Measurements from ENCODE around the gene RASAL1. TPM values are rescaled to one million over a fixed set of nuclear protein-coding genes. Genes with fewer than 3 reads are reported as not detected.
"Not testable (repeated sequence)": the region's sequence is repeated elsewhere in the genome, so short reads cannot be mapped to it uniquely, and the experiment has no call there.

Gene RASAL1
- total RNA-seq, 1 experiment from 2014 or later, result 85.9 TPM

- H3K36me3 Mint-ChIP-seq (ENCODE audit: insufficient read depth, unreplicated experiment), result peaks cover 39% of the 10 kb centered on the region
- BruUV-seq (replicated peaks), result no TSS peak
- CTCF ChIA-PET, result no interaction called here
Measured at GRCh38 chr12:113127791-113128199, 7.8 kb downstream of the RASAL1 start.

GRCh38 chr12:113120670-113121370 is 14.7 kb downstream of the RASAL1 start:
- Mint-ChIP-seq H3K27me3 (ENCODE audit: unreplicated experiment) (no peaks in the 10 kb centered on the region), H3K4me3 (ENCODE audit: low read depth, unreplicated experiment) (no peak overlapping the region), H3K27ac (ENCODE audit: unreplicated experiment) (peak overlapping the region; percentile 23), H3K36me3 (ENCODE audit: insufficient read depth, unreplicated experiment) (peaks cover 62% of the 10 kb centered on the region), H3K4me1 (ENCODE audit: low read depth, unreplicated experiment) (no peaks in the 10 kb centered on the region), H3K9me3 (ENCODE audit: low read depth, unreplicated experiment) (no peaks in the 10 kb centered on the region)
- TF ChIP-seq, protein P1, sequence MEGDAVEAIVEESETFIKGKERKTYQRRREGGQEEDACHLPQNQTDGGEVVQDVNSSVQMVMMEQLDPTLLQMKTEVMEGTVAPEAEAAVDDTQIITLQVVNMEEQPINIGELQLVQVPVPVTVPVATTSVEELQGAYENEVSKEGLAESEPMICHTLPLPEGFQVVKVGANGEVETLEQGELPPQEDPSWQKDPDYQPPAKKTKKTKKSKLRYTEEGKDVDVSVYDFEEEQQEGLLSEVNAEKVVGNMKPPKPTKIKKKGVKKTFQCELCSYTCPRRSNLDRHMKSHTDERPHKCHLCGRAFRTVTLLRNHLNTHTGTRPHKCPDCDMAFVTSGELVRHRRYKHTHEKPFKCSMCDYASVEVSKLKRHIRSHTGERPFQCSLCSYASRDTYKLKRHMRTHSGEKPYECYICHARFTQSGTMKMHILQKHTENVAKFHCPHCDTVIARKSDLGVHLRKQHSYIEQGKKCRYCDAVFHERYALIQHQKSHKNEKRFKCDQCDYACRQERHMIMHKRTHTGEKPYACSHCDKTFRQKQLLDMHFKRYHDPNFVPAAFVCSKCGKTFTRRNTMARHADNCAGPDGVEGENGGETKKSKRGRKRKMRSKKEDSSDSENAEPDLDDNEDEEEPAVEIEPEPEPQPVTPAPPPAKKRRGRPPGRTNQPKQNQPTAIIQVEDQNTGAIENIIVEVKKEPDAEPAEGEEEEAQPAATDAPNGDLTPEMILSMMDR (IDR thresholded peaks at IDR 0.05; ENCODE audit: unreplicated experiment), result no peak
- no TSS peak for BruUV-seq (replicated peaks)
- intact Hi-C loops (cut with micrococcal nuclease; ENCODE audit: unreplicated experiment), result no loop called here
- CTCF ChIA-PET, result interaction anchor here (1.0 to 1.2 kb wide), 2 partner anchors 10 to 54 kb away, joined by 3 to 4 read pairs; no protein-coding TSS in a partner anchor
- no peak for DNase-seq

More at GRCh38 chr12:113127791-113128199, 7.8 kb downstream of the RASAL1 start:
- DNase-seq, result no peak
- Mint-ChIP-seq H3K27ac (ENCODE audit: unreplicated experiment) (no peak overlapping the region), H3K27me3 (ENCODE audit: unreplicated experiment) (no peaks in the 10 kb centered on the region), H3K4me1 (ENCODE audit: low read depth, unreplicated experiment) (peaks cover 49% of the 10 kb centered on the region), H3K4me3 (ENCODE audit: low read depth, unreplicated experiment) (no peak overlapping the region), H3K9me3 (ENCODE audit: low read depth, unreplicated experiment) (no peaks in the 10 kb centered on the region)
- intact Hi-C loops (cut with micrococcal nuclease; ENCODE audit: unreplicated experiment), result no loop called here
- TF ChIP-seq, protein P1 (IDR thresholded peaks at IDR 0.05; ENCODE audit: unreplicated experiment), result no peak

DNA sequence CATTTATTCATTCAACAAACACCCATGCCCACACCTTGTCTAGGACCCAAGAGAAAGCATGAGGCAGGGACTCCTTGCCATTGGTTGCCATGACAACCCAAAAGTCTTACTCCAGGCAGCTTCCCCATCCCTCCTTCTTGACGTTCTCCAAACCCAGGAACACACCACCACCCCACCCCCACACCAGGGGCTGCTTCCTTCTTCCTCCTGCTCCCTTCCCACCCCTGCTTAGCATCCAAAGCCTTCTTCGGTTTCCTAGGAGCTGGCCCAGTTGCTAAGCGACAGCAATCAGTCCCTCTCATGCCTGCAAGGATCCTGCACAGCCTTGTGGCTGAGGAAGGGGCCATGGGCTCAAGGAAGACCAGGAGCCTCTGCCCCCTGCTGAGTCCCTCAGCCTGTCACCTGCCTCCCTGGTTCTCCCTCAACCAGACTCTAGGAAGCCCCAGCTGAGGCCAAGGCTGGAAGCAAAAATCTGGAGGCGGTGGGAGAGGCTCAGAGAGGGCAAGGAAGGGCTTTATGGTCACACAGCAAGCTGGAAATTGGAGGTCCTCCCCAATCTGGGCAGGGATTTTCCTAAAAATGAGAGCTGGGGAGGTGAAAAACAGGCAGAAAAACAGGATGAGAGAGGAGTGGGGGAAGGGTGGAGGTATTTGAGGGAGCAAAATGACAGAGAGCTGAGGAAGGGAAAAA is 15.4 kb downstream of the RASAL1 start:
- Mint-ChIP-seq H3K9me3 (ENCODE audit: low read depth, unreplicated experiment) (no peaks in the 10 kb centered on the region), H3K27ac (ENCODE audit: unreplicated experiment) (peak overlapping the region; percentile 23), H3K36me3 (ENCODE audit: insufficient read depth, unreplicated experiment) (peaks cover 58% of the 10 kb centered on the region), H3K27me3 (ENCODE audit: unreplicated experiment) (no peaks in the 10 kb centered on the region), H3K4me1 (ENCODE audit: low read depth, unreplicated experiment) (no peaks in the 10 kb centered on the region), H3K4me3 (ENCODE audit: low read depth, unreplicated experiment) (no peak overlapping the region)
- CTCF ChIA-PET, result interaction anchor here (1.0 to 1.2 kb wide), 2 partner anchors 11 to 54 kb away, joined by 3 to 4 read pairs; no protein-coding TSS in a partner anchor
- DNase-seq, result no peak
- no TSS peak for BruUV-seq (replicated peaks)
- intact Hi-C loops (cut with micrococcal nuclease; ENCODE audit: unreplicated experiment), result no loop called here
- TF ChIP-seq, protein P1 (IDR thresholded peaks at IDR 0.05; ENCODE audit: unreplicated experiment), result no peak

DNA sequence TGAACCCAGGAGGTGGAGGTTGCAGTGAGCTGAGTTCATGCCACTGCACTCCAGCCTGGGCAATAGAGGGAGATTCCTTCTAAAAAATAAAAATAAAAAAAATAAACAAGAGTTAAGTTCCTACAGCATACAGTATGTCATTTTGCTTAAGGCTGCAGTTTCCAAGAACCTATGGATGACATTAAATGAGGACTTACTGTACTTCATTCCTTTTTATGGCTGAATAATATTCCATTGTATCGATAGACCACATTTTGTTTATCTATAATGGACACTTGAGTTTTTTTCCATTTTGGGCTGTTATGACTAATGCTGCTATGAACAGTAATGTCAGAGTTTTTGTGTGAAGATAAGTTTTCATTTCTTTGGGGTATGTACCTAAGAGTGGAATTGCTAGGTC is 17.4 kb downstream of the RASAL1 start:
- no peak overlapping the region for H3K27ac Mint-ChIP-seq (ENCODE audit: unreplicated experiment)
- DNase-seq, result no peak
- TF ChIP-seq, protein P1 (IDR thresholded peaks at IDR 0.05; ENCODE audit: unreplicated experiment), result no peak
- H3K27me3 Mint-ChIP-seq (ENCODE audit: unreplicated experiment), result no peaks in the 10 kb centered on the region
- intact Hi-C loops (cut with micrococcal nuclease; ENCODE audit: unreplicated experiment), result no loop called here
- CTCF ChIA-PET, result no interaction called here
- peaks cover 69% of the 10 kb centered on the region for H3K36me3 Mint-ChIP-seq (ENCODE audit: insufficient read depth, unreplicated experiment)
- no peak overlapping the region for H3K4me3 Mint-ChIP-seq (ENCODE audit: low read depth, unreplicated experiment)
- no TSS peak for BruUV-seq (replicated peaks)
- no peaks in the 10 kb centered on the region for H3K4me1 Mint-ChIP-seq (ENCODE audit: low read depth, unreplicated experiment)
- no peaks in the 10 kb centered on the region for H3K9me3 Mint-ChIP-seq (ENCODE audit: low read depth, unreplicated experiment)

DNA sequence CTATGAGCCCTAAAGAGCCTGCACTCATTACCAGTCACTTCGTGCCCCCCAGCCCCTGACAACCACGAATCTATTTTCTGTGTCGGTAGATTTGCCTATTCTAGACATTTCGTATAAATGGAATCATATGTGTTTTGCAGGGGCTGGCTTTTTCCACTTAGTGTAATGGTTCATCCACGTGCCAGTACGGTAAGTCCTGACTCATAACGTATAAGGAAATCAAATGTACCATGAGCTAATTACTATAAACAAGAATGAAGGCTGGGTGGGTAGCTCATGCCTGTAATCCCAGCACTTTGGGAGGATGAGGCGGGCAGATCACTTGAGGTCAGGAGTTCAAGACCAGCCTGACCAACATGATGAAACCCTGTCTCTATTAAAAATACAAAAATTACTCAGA is 17.9 kb downstream of the RASAL1 start:
- H3K4me1 Mint-ChIP-seq (ENCODE audit: low read depth, unreplicated experiment); intact Hi-C loops (cut with micrococcal nuclease; ENCODE audit: unreplicated experiment); BruUV-seq (replicated peaks); H3K4me3 Mint-ChIP-seq (ENCODE audit: low read depth, unreplicated experiment); H3K27ac Mint-ChIP-seq (ENCODE audit: unreplicated experiment); H3K9me3 Mint-ChIP-seq (ENCODE audit: low read depth, unreplicated experiment); DNase-seq; H3K27me3 Mint-ChIP-seq (ENCODE audit: unreplicated experiment): not testable (repeated sequence)
- CTCF ChIA-PET, result interaction anchor here (0.9 kb wide), 1 partner anchor 56 kb away, joined by 3 read pairs; no protein-coding TSS in a partner anchor
- peaks cover 69% of the 10 kb centered on the region for H3K36me3 Mint-ChIP-seq (ENCODE audit: insufficient read depth, unreplicated experiment)
